Measurements from ENCODE around the gene UIMC1.

UIMC1 gene

GRCh38 chr5:177041936-177042335 lies 35.4 kb upstream of the UIMC1 start:
- TF ChIP-seq HOXC10 (CRISPR knock-in tag; IDR thresholded peaks at IDR 0.05), result no peak
- no peak for TF ChIP-seq ZNF530 (tag by site-specific recombination; IDR thresholded peaks at IDR 0.05; ENCODE audit: low read depth)
- peaks cover 56 to 75% of the 10 kb centered on the region in 2 experiments for H3K36me3 ChIP-seq (ENCODE audit: control insufficient read depth in 2 of 2, insufficient read depth in 1 of 2, low read length in 2 of 2)
- no peaks in the 10 kb centered on the region for H3K9me3 ChIP-seq (ENCODE audit: control insufficient read depth, insufficient read depth, low read depth, low read length)
- H3K4me1 ChIP-seq (ENCODE audit: control insufficient read depth, insufficient read depth, low read length), result no peaks in the 10 kb centered on the region
- H3K27ac ChIP-seq (ENCODE audit: extremely low read depth, low read depth, low read length), result no peak overlapping the region
- no peak overlapping the region for H3K4me3 ChIP-seq (ENCODE audit: low read depth, low read length)
- POLR2A ChIA-PET, result no interaction called here
- CTCF ChIA-PET, result no interaction called here

- Histone ChIP-seq H3K36me3 (ENCODE audit: control insufficient read depth in 2 of 2, insufficient read depth in 1 of 2, low read length in 2 of 2) (peaks cover 48 to 78% of the 10 kb centered on the region in 2 experiments), H3K27ac (ENCODE audit: extremely low read depth, low read depth, low read length) (no peak overlapping the region), H3K4me1 (ENCODE audit: control insufficient read depth, insufficient read depth, low read length) (no peaks in the 10 kb centered on the region), H3K4me3 (ENCODE audit: low read depth, low read length) (no peak overlapping the region), H3K9me3 (ENCODE audit: control insufficient read depth, insufficient read depth, low read depth, low read length) (no peaks in the 10 kb centered on the region)
- TF ChIP-seq INSM2 (tag by site-specific recombination; IDR thresholded peaks at IDR 0.05) (no peak), ZBTB49 (tag by site-specific recombination; IDR thresholded peaks at IDR 0.05; ENCODE audit: low read depth) (no peak), ZNF518A (tag by site-specific recombination; conservative IDR thresholded peaks at IDR 0.05; ENCODE audit: low read depth) (no peak), REST (tag by site-specific recombination; IDR thresholded peaks at IDR 0.05) (no peak)
- ChIA-PET POLR2A (no interaction called here), CTCF (no interaction called here)
These were observed 34.3 kb upstream of the UIMC1 start for GRCh38 chr5:177040814-177041420.

GRCh38 chr5:177036921-177037320 lies 30.3 kb upstream of the UIMC1 start:
- POLR2A ChIA-PET, result no interaction called here
- TF ChIP-seq ZNF184 (tag by site-specific recombination; IDR thresholded peaks at IDR 0.05), result no peak
- no peak for TF ChIP-seq KLF9 (tag by site-specific recombination; IDR thresholded peaks at IDR 0.05; ENCODE audit: low read depth)
- no peak for TF ChIP-seq PRDM1 (tag by site-specific recombination; IDR thresholded peaks at IDR 0.05)
- no peak for TF ChIP-seq ZNF473 (tag by site-specific recombination; IDR thresholded peaks at IDR 0.05)
- no peak for TF ChIP-seq ZNF585B (tag by site-specific recombination; IDR thresholded peaks at IDR 0.05)
- TF ChIP-seq ZSCAN16 (tag by site-specific recombination; IDR thresholded peaks at IDR 0.05), result no peak
- no peak for TF ChIP-seq HOXA7 (CRISPR knock-in tag; IDR thresholded peaks at IDR 0.05; ENCODE audit: borderline replicate concordance)
- no peak for TF ChIP-seq ZBTB7A (tag by site-specific recombination; IDR thresholded peaks at IDR 0.05; ENCODE audit: low read depth)
- no peak for TF ChIP-seq ZNF416 (tag by site-specific recombination; IDR thresholded peaks at IDR 0.05)
- no peak for TF ChIP-seq ZNF169 (tag by site-specific recombination; IDR thresholded peaks at IDR 0.05)
- no peak for TF ChIP-seq ZNF624 (tag by site-specific recombination; IDR thresholded peaks at IDR 0.05)
- no peak for TF ChIP-seq ZNF529 (tag by site-specific recombination; IDR thresholded peaks at IDR 0.05; ENCODE audit: insufficient replicate concordance)
- TF ChIP-seq ZNF426 (tag by site-specific recombination; IDR thresholded peaks at IDR 0.05), result no peak

More at GRCh38 chr5:177036921-177037320, 30.3 kb upstream of the UIMC1 start:
- Histone ChIP-seq H3K27ac (ENCODE audit: extremely low read depth, low read depth, low read length) (no peak overlapping the region), H3K4me3 (ENCODE audit: low read depth, low read length) (no peak overlapping the region), H3K36me3 (ENCODE audit: control insufficient read depth in 2 of 2, insufficient read depth in 1 of 2, low read length in 2 of 2) (peaks cover 42 to 48% of the 10 kb centered on the region in 2 experiments), H3K4me1 (ENCODE audit: control insufficient read depth, insufficient read depth, low read length) (no peaks in the 10 kb centered on the region), H3K9me3 (ENCODE audit: control insufficient read depth, insufficient read depth, low read depth, low read length) (no peaks in the 10 kb centered on the region)
- CTCF ChIA-PET, result interaction anchor here (0.6 kb wide), 1 partner anchor 38 kb away, joined by 4 read pairs; no protein-coding TSS in a partner anchor

All from HEK293 (cell line).